ENCODE measurements around the gene FTSJ1. TPM values are rescaled to one million over a fixed set of nuclear protein-coding genes. Genes with fewer than 3 reads are reported as not detected.

The FTSJ1 gene
- total and polyA plus RNA-seq, 2 donors (not counting 1 experiment from before 2014, with no cell fraction given), result 36.6 to 55.8 TPM

- Histone ChIP-seq H3K4me3 (ENCODE audit: control extremely low read depth in 1 of 5, extremely low read depth in 1 of 5, insufficient read depth in 1 of 5, low read depth in 2 of 5, low read length in 4 of 5) (no peak overlapping the region), H2AFZ (ENCODE audit: insufficient read depth, low read depth, low read length, poor library complexity, severe bottlenecking) (no peak overlapping the region), H3K4me1 (ENCODE audit: control insufficient read depth in 2 of 2, insufficient read depth in 2 of 2, low read length in 2 of 2) (peaks cover 4 to 19% of the 10 kb centered on the region in 2 donors), H3K27ac (ENCODE audit: low read length in 2 of 2) (peak overlapping the region in 1 of 2 donors; percentile 78), H3K9ac (ENCODE audit: low read length) (no peak overlapping the region), H3K36me3 (replicated peaks in 1 of 2; ENCODE audit: control extremely low read depth in 1 of 2, control insufficient read depth in 1 of 2, extremely low read depth in 1 of 2, insufficient read depth in 2 of 2, low read length in 1 of 2) (peaks cover 0 to 19% of the 10 kb centered on the region in 2 experiments), H3K9me3 (ENCODE audit: control extremely low read depth in 1 of 3, control insufficient read depth in 2 of 3, insufficient read depth in 1 of 3, low read length in 2 of 3) (no peaks in the 10 kb centered on the region), H3K79me2 (ENCODE audit: control insufficient read depth, insufficient read depth, low read length) (peaks cover 9% of the 10 kb centered on the region), H3K4me2 (replicated peaks; ENCODE audit: low read depth, low read length, poor library complexity, severe bottlenecking) (no peak overlapping the region), H4K20me1 (ENCODE audit: control insufficient read depth, insufficient read depth, low read length, poor library complexity, severe bottlenecking) (no peaks in the 10 kb centered on the region), H3K27me3 (replicated peaks in 1 of 4; ENCODE audit: control extremely low read depth in 1 of 4, control insufficient read depth in 3 of 4, insufficient read depth in 4 of 4, low read length in 3 of 4) (no peaks in the 10 kb centered on the region)
- H3K4me1 Mint-ChIP-seq, result peaks cover 26% of the 10 kb centered on the region
- ChIA-PET CTCF (no interaction called here), POLR2A (no interaction called here)
- H3K27ac Mint-ChIP-seq, result no peak overlapping the region
- ATAC-seq (ENCODE audit: low read depth), result no peak
- H3K9me3 Mint-ChIP-seq (ENCODE audit: insufficient read depth), result no peaks in the 10 kb centered on the region
- no peak for DNase-seq
- intact Hi-C loops (cut with micrococcal nuclease), result loop anchor here (2.0 to 5.0 kb wide), 4 partner anchors 44 to 819 kb away; partner anchors contain the start of genes EBP, HDAC6 and UXT
- TF ChIP-seq CTCF (IDR thresholded peaks at IDR 0.05) (no peak), EZH2 (IDR thresholded peaks at IDR 0.05; ENCODE audit: borderline replicate concordance, insufficient read depth, low read depth, low read length, poor library complexity, severe bottlenecking) (no peak)
- WGBS (ENCODE audit: insufficient coverage), result 97% methylated on average over 17 of the region's 19 CpGs
- H3K27me3 Mint-ChIP-seq, result no peaks in the 10 kb centered on the region
- H3K4me3 Mint-ChIP-seq, result no peak overlapping the region
Observed at GRCh38 chrX:48477960-48478755, 2.2 kb downstream of the FTSJ1 start.

- intact Hi-C loops (cut with micrococcal nuclease), result loop anchor here (5.0 kb wide), 3 partner anchors 43 to 323 kb away; partner anchors contain the start of genes EBP and HDAC6
- 100% methylated on average over 1 of the region's 5 CpGs for WGBS (ENCODE audit: insufficient coverage)
- POLR2A ChIA-PET, result no interaction called here
Observed at GRCh38 chrX:48478806-48479205, 2.8 kb downstream of the FTSJ1 start.

More at GRCh38 chrX:48478806-48479205, 2.8 kb downstream of the FTSJ1 start:
- Histone ChIP-seq H3K27me3 (replicated peaks in 1 of 4; ENCODE audit: control extremely low read depth in 1 of 4, control insufficient read depth in 3 of 4, insufficient read depth in 4 of 4, low read length in 3 of 4) (no peaks in the 10 kb centered on the region), H2AFZ (ENCODE audit: insufficient read depth, low read depth, low read length, poor library complexity, severe bottlenecking) (no peak overlapping the region), H3K79me2 (ENCODE audit: control insufficient read depth, insufficient read depth, low read length) (peaks cover 9% of the 10 kb centered on the region), H3K9ac (ENCODE audit: low read length) (no peak overlapping the region), H3K4me2 (replicated peaks; ENCODE audit: low read depth, low read length, poor library complexity, severe bottlenecking) (no peak overlapping the region), H3K9me3 (ENCODE audit: control extremely low read depth in 1 of 3, control insufficient read depth in 2 of 3, insufficient read depth in 1 of 3, low read length in 2 of 3) (no peaks in the 10 kb centered on the region), H3K36me3 (replicated peaks in 1 of 2; ENCODE audit: control extremely low read depth in 1 of 2, control insufficient read depth in 1 of 2, extremely low read depth in 1 of 2, insufficient read depth in 2 of 2, low read length in 1 of 2) (peaks cover 0 to 19% of the 10 kb centered on the region in 2 experiments), H3K4me3 (ENCODE audit: control extremely low read depth in 1 of 5, extremely low read depth in 1 of 5, insufficient read depth in 1 of 5, low read depth in 2 of 5, low read length in 4 of 5) (no peak overlapping the region), H4K20me1 (ENCODE audit: control insufficient read depth, insufficient read depth, low read length, poor library complexity, severe bottlenecking) (no peaks in the 10 kb centered on the region), H3K4me1 (ENCODE audit: control insufficient read depth in 2 of 2, insufficient read depth in 2 of 2, low read length in 2 of 2) (peaks cover 4 to 19% of the 10 kb centered on the region in 2 donors), H3K27ac (ENCODE audit: low read length in 2 of 2) (no peak overlapping the region)
- Mint-ChIP-seq H3K4me3 (no peak overlapping the region), H3K4me1 (peaks cover 26% of the 10 kb centered on the region), H3K27ac (no peak overlapping the region), H3K27me3 (no peaks in the 10 kb centered on the region), H3K9me3 (ENCODE audit: insufficient read depth) (no peaks in the 10 kb centered on the region)
- CTCF ChIA-PET, result no interaction called here
- DNase-seq (no peak), ATAC-seq (ENCODE audit: low read depth) (no peak)
- TF ChIP-seq EZH2 (IDR thresholded peaks at IDR 0.05; ENCODE audit: borderline replicate concordance, insufficient read depth, low read depth, low read length, poor library complexity, severe bottlenecking) (no peak), CTCF (IDR thresholded peaks at IDR 0.05) (no peak)

All from B cell (primary cell).